ENCODE results near the gene OGDH. TPM values are rescaled to one million over a fixed set of nuclear protein-coding genes. Genes with fewer than 3 reads are reported as not detected.

OGDH gene
- total RNA-seq, 1 experiment from 2014 or later = 63.3 TPM

- DNase-seq (ENCODE audit: extremely low read depth, low read depth) = no peak
Measured at GRCh38 chr7:44617225-44617890, 10.9 kb downstream of the OGDH start.

- DNase-seq (ENCODE audit: extremely low read depth, low read depth) = no peak
Measured at GRCh38 chr7:44618045-44618444, 11.6 kb downstream of the OGDH start.

GRCh38 chr7:44618753-44619152, 12.3 kb downstream of the OGDH start:
- no peak for DNase-seq (ENCODE audit: extremely low read depth, low read depth)

- no peak for DNase-seq (ENCODE audit: extremely low read depth, low read depth)
Measured at GRCh38 chr7:44621034-44621749, 14.8 kb downstream of the OGDH start.

- no peak for DNase-seq (ENCODE audit: extremely low read depth, low read depth)
Measured at GRCh38 chr7:44621750-44622103, 15.3 kb downstream of the OGDH start.

GRCh38 chr7:44622342-44623151, 16.1 kb downstream of the OGDH start:
- DNase-seq (ENCODE audit: extremely low read depth, low read depth) = no peak

GRCh38 chr7:44624318-44624717, 17.9 kb downstream of the OGDH start:
- DNase-seq (ENCODE audit: extremely low read depth, low read depth) = no peak

GRCh38 chr7:44625526-44626471, 19.4 kb downstream of the OGDH start:
- DNase-seq (ENCODE audit: extremely low read depth, low read depth) = no peak

GRCh38 chr7:44626620-44627019, 20.2 kb downstream of the OGDH start:
- no peak for DNase-seq (ENCODE audit: extremely low read depth, low read depth)

GRCh38 chr7:44629829-44630522, 23.5 kb downstream of the OGDH start:
- no peak for DNase-seq (ENCODE audit: extremely low read depth, low read depth)

GRCh38 chr7:44630792-44631457, 24.5 kb downstream of the OGDH start:
- DNase-seq (ENCODE audit: extremely low read depth, low read depth) = no peak

GRCh38 chr7:44631458-44632115, 25.2 kb downstream of the OGDH start:
- no peak for DNase-seq (ENCODE audit: extremely low read depth, low read depth)

GRCh38 chr7:44632196-44632595, 25.8 kb downstream of the OGDH start:
- DNase-seq (ENCODE audit: extremely low read depth, low read depth) = no peak

- DNase-seq (ENCODE audit: extremely low read depth, low read depth) = no peak
Measured at GRCh38 chr7:44633254-44634186, 27.1 kb downstream of the OGDH start.

GRCh38 chr7:44634187-44634838, 27.9 kb downstream of the OGDH start:
- no peak for DNase-seq (ENCODE audit: extremely low read depth, low read depth)

- no peak for DNase-seq (ENCODE audit: extremely low read depth, low read depth)
Measured at GRCh38 chr7:44634839-44635591, 28.6 kb downstream of the OGDH start.

Data from NCI-H460 (cell line).